Stimulated activated CD8-positive, alpha-beta memory T cell treated with anti-CD3 and anti-CD28 coated beads, Interleukin-12 subunit alpha, Interleukin-12 subunit beta, amount 100 ng/mL, for 24 hours (primary cell): ENCODE data around the gene ADCY10.

Experiments
- DNase-seq: peaks from one replicate; pipeline ENCODE4 v3.0.0-alpha.2; 2020; ENCODE audit errors: extremely low read depth

ADCY10 gene

GRCh38 chr1:167927046-167927754 lies 13.3 kb upstream of the ADCY10 start:
- DNase-seq: no peak

- DNase-seq: no peak
Observed at GRCh38 chr1:167926486-167926997, 12.6 kb upstream of the ADCY10 start.

- DNase-seq: no peak
Observed at GRCh38 chr1:167924543-167925231, 10.8 kb upstream of the ADCY10 start.

- no peak for DNase-seq
Observed at GRCh38 chr1:167924102-167924501, 10.2 kb upstream of the ADCY10 start.

- DNase-seq: no peak
Observed at GRCh38 chr1:167923324-167924056, 9.6 kb upstream of the ADCY10 start.

- no peak for DNase-seq
Observed at GRCh38 chr1:167922611-167923074, 8.7 kb upstream of the ADCY10 start.

GRCh38 chr1:167922023-167922422 lies 8.1 kb upstream of the ADCY10 start:
- no peak for DNase-seq

GRCh38 chr1:167916766-167917511 lies 3.0 kb upstream of the ADCY10 start:
- no peak for DNase-seq

- no peak for DNase-seq
Observed at GRCh38 chr1:167915569-167915968, 1.6 kb upstream of the ADCY10 start.

- no peak for DNase-seq
Observed at GRCh38 chr1:167912294-167912693, 1.6 kb downstream of the ADCY10 start.

- no peak for DNase-seq
Observed at GRCh38 chr1:167911413-167911812, 2.5 kb downstream of the ADCY10 start.

GRCh38 chr1:167910530-167910929 lies 3.4 kb downstream of the ADCY10 start:
- no peak for DNase-seq

GRCh38 chr1:167909691-167910180 lies 4.2 kb downstream of the ADCY10 start:
- no peak for DNase-seq

GRCh38 chr1:167905671-167906070 lies 8.3 kb downstream of the ADCY10 start:
- DNase-seq: no peak

GRCh38 chr1:167905182-167905581 lies 8.8 kb downstream of the ADCY10 start:
- no peak for DNase-seq

GRCh38 chr1:167904652-167905130 lies 9.2 kb downstream of the ADCY10 start:
- DNase-seq: no peak

GRCh38 chr1:167900907-167901306 lies 13.0 kb downstream of the ADCY10 start:
- DNase-seq: no peak

- no peak for DNase-seq
Observed at GRCh38 chr1:167899253-167899681, 14.7 kb downstream of the ADCY10 start.

GRCh38 chr1:167898578-167899222 lies 15.2 kb downstream of the ADCY10 start:
- no peak for DNase-seq

- DNase-seq: no peak
Observed at GRCh38 chr1:167893798-167894197, 20.1 kb downstream of the ADCY10 start.

- DNase-seq: no peak
Observed at GRCh38 chr1:167890400-167890799, 23.5 kb downstream of the ADCY10 start.
